ENCODE results near the gene ABCA9. TPM values are rescaled to one million over a fixed set of nuclear protein-coding genes. Genes with fewer than 3 reads are reported as not detected.
"Not testable (repeated sequence)": the region's sequence is repeated elsewhere in the genome, so short reads cannot be mapped to it uniquely, and the experiment has no call there.

ABCA9 gene
- total RNA-seq, 1 donor from 2014 or later: 21.5 TPM

DNA sequence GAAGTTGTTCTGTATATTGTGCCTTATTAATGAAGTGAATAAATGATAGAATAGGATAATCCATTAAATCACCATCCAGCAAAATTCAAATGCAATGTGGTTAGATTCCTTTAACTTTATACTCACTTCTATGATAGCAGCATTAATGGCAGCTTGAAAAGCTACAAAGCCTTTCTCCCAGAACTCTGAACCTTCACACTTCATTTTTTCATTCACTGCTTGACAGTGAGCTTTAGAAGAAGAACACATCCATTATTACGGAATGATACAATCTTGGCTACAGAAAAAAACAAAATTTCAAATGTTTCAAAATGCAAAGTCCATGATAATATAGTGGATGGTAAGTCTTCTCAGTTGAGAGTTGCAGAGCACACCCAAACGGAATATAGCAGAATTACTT, 16.4 kb downstream of the ABCA9 start:
- DNase-seq (no peak), ATAC-seq (no peak)
- intact Hi-C loops (cut with micrococcal nuclease): no loop called here

- intact Hi-C loops (cut with micrococcal nuclease): no loop called here
- ATAC-seq: no peak
- DNase-seq: no peak
These were observed 17.5 kb downstream of the ABCA9 start for GRCh38 chr17:69043098-69043734.

GRCh38 chr17:69042308-69042707, 18.4 kb downstream of the ABCA9 start:
- ATAC-seq: no peak
- intact Hi-C loops (cut with micrococcal nuclease): no loop called here
- no peak for DNase-seq

DNA sequence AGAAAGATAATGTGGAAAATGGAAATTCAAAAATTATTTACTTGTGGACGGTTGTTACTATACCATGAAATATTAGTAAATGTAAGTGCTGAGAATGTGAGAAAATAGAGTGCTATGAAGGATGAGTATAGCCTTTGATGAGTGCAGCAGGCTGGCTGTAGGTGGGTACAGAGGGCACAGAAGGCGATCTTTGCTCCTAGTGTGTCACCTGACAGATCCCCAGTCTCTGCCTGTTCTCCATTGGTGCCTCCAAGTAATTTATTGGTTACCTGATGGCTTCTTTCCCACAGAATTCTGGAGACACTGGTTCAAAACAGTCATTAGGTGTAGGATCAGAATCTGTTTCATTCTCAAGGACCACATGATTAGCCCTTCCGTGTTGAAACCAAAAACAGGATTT, 28.9 kb downstream of the ABCA9 start:
- DNase-seq (no peak), ATAC-seq (no peak)
- intact Hi-C loops (cut with micrococcal nuclease): no loop called here

DNA sequence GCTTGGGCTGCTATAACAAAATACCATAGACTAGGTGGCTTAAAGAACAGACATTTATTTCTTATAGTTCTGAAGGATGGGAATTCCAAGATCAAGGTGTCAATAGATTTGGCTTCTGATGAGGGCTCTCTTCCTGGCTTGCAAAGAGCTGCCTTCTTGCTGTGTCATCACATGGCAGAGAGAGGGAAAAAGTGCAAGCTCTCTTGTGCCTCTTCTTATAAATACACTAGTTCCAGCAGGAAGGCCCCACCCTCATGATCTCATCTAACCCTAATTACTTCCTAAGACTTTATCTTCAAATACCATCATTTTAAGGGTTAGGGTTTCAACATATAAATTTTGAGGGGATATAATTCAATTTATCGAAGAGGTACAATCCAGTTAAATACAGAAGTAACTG, 30.6 kb downstream of the ABCA9 start:
- no peak for DNase-seq
- intact Hi-C loops (cut with micrococcal nuclease): no loop called here
- ATAC-seq: peak; percentile 17

DNA sequence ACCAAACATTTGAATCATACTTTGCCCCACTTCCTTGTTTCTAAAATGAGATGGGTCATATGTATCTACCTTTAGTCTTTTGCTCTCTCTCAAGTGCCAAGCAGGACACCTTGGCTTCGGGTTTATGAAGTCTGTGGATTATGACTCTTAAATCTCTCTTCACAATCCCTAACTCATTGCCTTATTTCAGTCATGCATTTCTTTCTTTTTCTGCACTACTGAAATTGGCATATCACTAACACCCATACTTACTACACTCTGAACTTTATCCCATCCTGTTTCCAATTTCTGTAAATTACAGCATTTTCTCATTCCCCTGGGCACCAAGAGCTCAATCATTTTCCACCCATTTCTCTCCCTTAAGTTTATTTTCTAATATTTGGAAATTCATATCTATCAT, 42.0 kb downstream of the ABCA9 start:
- no peak for DNase-seq
- no peak for ATAC-seq
- intact Hi-C loops (cut with micrococcal nuclease): no loop called here

DNA sequence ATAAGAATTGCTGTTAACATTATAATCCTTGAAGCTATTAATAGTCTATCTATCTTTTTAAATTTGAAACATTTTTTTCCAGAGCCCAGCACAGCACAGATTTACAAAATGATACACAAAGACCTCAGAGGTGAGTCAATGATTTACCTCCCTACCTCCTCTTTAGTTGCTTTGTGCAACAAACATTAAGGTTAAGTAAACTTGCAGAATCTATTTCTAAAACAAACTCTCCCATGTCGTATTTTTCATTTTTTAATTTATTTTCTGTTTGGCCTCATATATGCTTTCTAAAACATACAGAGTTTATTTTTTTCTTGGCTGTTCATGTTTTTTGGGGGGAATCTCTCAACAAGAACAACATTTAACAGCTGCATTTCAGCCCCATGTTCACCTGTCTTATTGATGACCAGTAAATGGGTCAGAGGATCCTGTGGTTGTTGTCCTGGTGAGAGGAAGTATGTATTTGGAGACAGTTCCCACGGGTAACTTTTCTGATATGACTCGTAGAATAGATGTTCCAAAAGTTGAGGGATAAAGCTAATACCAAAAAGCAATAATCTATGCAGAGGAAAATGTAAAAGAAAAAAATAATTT, 42.6 kb downstream of the ABCA9 start:
- intact Hi-C loops (cut with micrococcal nuclease): no loop called here
- no peak for ATAC-seq

GRCh38 chr17:69015631-69016030, 45.1 kb downstream of the ABCA9 start:
- intact Hi-C loops (cut with micrococcal nuclease): no loop called here
- ATAC-seq (no peak), DNase-seq (no peak)

More for the DNA sequence above, 42.6 kb downstream of the ABCA9 start:
- DNase-seq: no peak

DNA sequence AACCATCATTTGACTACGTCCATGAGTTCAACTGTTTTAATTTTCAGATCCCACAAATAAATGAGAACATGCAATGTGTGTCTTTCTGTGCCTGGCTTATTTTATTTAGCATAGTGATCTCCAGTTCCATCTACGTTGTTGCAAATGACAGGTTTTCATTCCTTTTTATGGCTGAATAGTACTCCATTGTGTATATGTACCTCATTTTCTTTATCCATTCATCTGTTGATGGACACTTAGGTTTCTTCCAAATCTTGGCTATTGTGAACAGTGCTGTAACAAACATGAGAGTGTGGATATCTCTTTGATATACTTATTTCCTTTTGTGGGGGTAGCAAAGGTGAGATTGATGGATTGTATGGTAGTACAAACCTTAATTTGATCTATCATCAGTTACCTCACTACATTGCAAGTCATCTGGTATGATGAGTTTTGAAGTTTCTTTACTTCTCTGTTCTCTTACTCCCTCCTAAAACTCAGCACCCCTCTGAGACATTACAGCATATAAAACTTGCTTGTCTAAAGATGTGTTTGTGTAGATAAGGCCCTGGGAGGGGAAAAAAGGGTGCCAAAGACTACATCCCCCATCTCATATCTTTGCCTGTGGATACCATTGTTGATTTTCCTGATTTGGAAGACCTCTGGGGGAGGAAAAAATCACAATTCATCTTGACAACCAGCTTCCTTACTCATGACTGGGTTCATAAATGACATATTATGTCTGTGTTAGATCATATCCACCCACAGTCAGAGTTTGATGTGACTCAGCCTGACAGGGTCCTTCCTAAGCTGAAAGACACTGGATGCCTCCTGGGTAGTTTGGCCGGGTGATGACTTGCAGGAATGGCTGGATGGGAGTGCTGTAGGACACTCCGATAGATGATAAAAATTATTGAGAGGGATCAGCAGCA, 47.6 kb downstream of the ABCA9 start:
- ATAC-seq (no peak), DNase-seq (no peak)
- intact Hi-C loops (cut with micrococcal nuclease): no loop called here

- no peak for ATAC-seq
- no peak for DNase-seq
- intact Hi-C loops (cut with micrococcal nuclease): no loop called here
These were observed 50.8 kb downstream of the ABCA9 start for GRCh38 chr17:69009930-69010329.

GRCh38 chr17:69004759-69005158, 56.0 kb downstream of the ABCA9 start:
- intact Hi-C loops (cut with micrococcal nuclease); DNase-seq; ATAC-seq: not testable (repeated sequence)

DNA sequence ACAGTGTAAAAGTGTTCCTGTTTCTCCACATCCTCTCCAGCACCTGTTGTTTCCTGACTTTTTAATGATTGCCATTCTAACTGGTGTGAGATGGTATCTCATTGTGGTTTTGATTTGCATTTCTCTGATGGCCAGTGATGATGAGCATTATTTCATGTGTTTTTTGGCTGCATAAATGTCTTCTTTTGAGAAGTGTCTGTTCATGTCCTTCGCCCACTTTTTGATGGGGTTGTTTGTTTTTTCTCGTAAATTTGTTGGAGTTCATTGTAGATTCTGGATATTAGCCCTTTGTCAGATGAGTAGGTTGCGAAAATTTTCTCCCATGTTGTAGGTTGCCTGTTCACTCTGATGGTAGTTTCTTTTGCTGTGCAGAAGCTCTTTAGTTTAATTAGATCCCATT, 61.0 kb downstream of the ABCA9 start:
- ATAC-seq; DNase-seq; intact Hi-C loops (cut with micrococcal nuclease): not testable (repeated sequence)

- no peak for DNase-seq
- no peak for ATAC-seq
- intact Hi-C loops (cut with micrococcal nuclease): no loop called here
These were observed 67.6 kb downstream of the ABCA9 start for GRCh38 chr17:68993112-68993511.

GRCh38 chr17:68987966-68988365, 72.8 kb downstream of the ABCA9 start:
- DNase-seq (no peak), ATAC-seq (no peak)
- intact Hi-C loops (cut with micrococcal nuclease): no loop called here

DNA sequence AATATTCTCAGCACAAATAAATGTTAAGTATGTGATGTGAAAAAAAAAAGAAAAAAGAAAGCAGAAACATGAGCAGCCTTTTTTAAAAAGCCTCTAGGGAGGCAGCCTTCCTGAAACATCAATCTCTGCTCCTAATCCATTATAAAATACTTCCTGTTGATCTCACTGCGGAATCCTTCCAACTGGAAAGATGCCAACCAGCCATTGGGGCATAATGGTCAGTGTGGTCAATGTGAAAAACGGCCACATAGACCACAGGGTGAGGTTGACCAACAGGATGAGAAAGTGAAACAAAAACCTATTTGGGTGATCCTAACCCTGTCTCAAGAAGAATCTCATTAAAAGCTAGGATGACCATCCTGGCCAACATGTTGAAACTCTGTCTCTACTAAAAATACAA, 79.4 kb downstream of the ABCA9 start:
- DNase-seq: no peak
- ATAC-seq: peak; percentile 82
- intact Hi-C loops (cut with micrococcal nuclease): no loop called here

DNA sequence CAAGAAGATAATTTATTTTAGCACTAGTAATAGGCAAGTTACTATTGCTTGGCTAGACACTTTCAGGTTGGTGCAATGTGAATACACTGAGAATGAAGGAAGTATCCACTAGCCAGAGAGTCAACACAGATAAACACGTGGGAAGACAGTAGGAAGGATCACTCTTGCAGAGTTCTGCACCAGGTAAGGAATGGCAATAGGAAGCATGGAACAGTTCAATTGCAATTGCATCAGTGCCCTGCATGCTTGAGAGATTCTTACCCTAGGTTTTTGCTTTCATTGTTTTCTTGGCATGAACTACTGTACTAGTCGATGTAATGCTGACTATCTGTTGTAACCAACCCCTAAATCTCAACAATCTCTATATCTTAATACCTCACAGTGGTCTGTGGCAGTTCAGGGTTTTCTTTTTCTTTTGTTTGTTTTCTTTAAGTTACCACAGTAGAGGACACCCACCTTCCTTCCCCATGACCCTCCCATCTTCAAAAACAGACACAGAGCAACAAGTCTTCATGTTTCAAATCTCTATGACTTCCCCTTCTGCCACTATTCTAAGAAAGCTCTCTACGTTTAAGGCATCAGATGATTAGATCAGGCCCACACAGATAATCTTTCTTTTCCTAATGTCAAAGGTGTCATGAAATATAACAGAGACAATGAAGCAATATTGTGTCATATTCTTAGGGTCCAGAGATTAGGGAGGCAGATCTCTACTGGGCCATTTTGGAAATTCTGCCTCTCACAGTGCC, 87.5 kb downstream of the ABCA9 start:
- intact Hi-C loops (cut with micrococcal nuclease): no loop called here
- DNase-seq (no peak), ATAC-seq (peak; percentile 23)

DNA sequence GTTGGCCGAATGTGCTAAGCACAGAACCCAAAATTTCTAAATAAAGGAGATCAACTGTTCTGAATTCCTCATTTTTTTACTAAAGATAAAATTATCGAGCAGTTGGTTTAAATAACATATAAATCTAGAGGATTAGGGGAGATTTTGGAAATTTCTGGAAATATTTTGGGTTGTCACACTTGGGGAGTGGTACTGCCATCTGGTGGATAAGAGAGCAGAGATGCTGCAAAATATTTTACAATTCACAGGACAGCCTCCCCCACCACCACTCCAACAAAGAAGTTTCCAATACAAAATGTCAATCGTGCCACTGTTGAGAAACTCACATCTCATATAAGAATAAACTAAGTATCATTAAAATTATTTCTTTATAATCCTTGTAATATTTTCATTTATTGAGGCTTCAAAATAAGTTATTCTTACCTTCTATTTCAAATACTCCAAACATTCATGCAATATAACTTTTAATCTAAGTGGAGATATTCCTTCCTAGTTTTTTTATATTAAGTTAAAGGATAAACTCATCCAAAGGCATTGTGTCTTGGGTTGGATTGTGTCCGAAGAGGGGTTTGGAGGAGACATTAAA, 88.5 kb downstream of the ABCA9 start:
- DNase-seq (no peak), ATAC-seq (peak; percentile 62)
- intact Hi-C loops (cut with micrococcal nuclease): no loop called here

DNA sequence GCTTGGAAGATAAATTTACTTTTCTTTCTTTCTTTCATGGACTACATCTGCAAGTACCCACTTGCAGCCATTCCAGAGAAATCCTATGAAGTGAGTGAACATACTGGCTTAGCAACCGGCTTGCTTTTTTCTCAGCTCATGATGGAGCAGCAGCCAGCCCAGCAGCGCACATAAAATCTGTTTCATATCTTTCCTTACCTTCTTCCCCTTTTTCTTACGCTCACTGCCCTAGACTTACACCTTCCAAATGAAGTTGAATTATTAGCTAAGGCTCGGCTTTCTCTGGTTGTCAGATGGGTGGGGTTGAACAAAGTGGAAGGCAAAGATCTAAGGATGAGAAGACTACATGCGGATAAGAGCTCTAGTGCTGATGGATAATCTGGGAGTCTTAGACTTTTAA, 91.6 kb downstream of the ABCA9 start:
- ATAC-seq (no peak), DNase-seq (no peak)
- intact Hi-C loops (cut with micrococcal nuclease): loop anchor here (10.0 kb wide), 1 partner anchor 194 kb away; no protein-coding TSS in a partner anchor

DNA sequence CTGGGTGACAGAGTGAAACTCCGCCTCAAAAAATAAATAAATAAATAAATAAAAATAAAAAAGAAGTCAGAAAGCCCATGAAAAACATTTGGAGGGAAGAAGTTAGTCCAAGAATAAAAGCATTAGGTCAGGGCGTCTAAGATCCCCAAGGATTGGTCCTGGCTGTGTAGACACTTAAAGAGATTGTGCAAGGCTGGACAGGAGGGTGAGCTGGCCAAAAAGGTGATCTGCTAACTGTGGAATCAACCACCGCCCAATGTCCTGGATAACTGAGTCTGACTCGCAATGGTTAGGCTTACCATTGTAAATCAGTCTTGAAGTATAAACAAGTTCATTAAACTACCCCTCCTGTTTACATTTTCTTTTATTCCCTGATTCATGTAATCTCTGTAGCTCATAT, 96.8 kb downstream of the ABCA9 start:
- ATAC-seq: peak; percentile 89
- peak; percentile 36 for DNase-seq
- intact Hi-C loops (cut with micrococcal nuclease): loop anchor here (10.0 kb wide), 1 partner anchor 189 kb away; no protein-coding TSS in a partner anchor

Measured in left ventricle myocardium superior (tissue), 1 donor.